CD14-positive monocyte (primary cell): ENCODE results near the gene DLGAP1. TPM values are rescaled to one million over a fixed set of nuclear protein-coding genes. Genes with fewer than 3 reads are reported as not detected.
A peak's percentile ranks its signal among the peaks of the same experiment; 100 is the strongest.

ENCODE experiments used
- DNase-seq, 3 donors: peaks; one replicate each; pipeline ENCODE4 v3.0.0-alpha.2; 2011 to 2022
- H2AFZ ChIP-seq: 2 replicates; pipeline ENCODE4 v1.6.0; 2012; ENCODE audit warnings: mild to moderate bottlenecking, low read depth, low read length, inconsistent platforms; ENCODE audit not compliant: insufficient read depth, poor library complexity, severe bottlenecking
- H3K27ac ChIP-seq, 2 donors: 1 replicate in 1 of 2; 2 replicates in 1 of 2; pipeline ENCODE4 v1.5.1; 2012 to 2013; ENCODE audit warnings: low read length in 2 of 2, control low read depth in 1 of 2, inconsistent platforms in 1 of 2, low read depth in 1 of 2, mild to moderate bottlenecking in 1 of 2
- H3K27me3 ChIP-seq, 2 donors: one replicate each; pipeline versions ENCODE4 v1.6.0 to v1.6.1; 2011 to 2013; ENCODE audit warnings: low read length in 2 of 2; ENCODE audit not compliant: control insufficient read depth in 2 of 2, insufficient read depth in 2 of 2
- H3K36me3 ChIP-seq, 2 donors: replicated peaks in 1 of 2; 1 replicate in 1 of 2; 2 replicates in 1 of 2; pipeline versions ENCODE4 v1.5.1 to v1.6.1; 2012 to 2013; ENCODE audit warnings: low read length in 2 of 2, control low read depth in 1 of 2, inconsistent platforms in 1 of 2, mild to moderate bottlenecking in 1 of 2; ENCODE audit not compliant: insufficient read depth in 2 of 2, control insufficient read depth in 1 of 2
- H3K4me1 ChIP-seq, 2 donors: 1 replicate in 1 of 2; 2 replicates in 1 of 2; pipeline versions ENCODE4 v1.5.1 to v1.6.1; 2012 to 2013; ENCODE audit warnings: low read length in 2 of 2, control low read depth in 1 of 2, inconsistent platforms in 1 of 2, mild to moderate bottlenecking in 1 of 2, moderate library complexity in 1 of 2; ENCODE audit not compliant: insufficient read depth in 2 of 2, control insufficient read depth in 1 of 2
- H3K4me2 ChIP-seq: replicated peaks from 2 replicates; pipeline ENCODE3; 2012; ENCODE audit warnings: low read length, moderate library complexity, mild to moderate bottlenecking; ENCODE audit not compliant: poor library complexity, severe bottlenecking; ENCODE audit errors: extremely low read depth
- H3K4me3 ChIP-seq, 3 experiments: fragments of 200-600 bp in 1 of 3; sonication (generic) in 1 of 3; replicated peaks in 1 of 3; 1 replicate in 2 of 3; 2 replicates in 1 of 3; pipeline ENCODE4 v1.5.1; 2011 to 2013; ENCODE audit warnings: low read length in 3 of 3, mild to moderate bottlenecking in 3 of 3, control low read depth in 2 of 3, low read depth in 2 of 3, inconsistent platforms in 1 of 3, moderate library complexity in 1 of 3
- H3K79me2 ChIP-seq: 2 replicates; pipeline ENCODE4 v1.6.0; 2012; ENCODE audit warnings: mild to moderate bottlenecking, control low read depth, inconsistent platforms, low read length, moderate library complexity; ENCODE audit not compliant: insufficient read depth
- H3K9ac ChIP-seq: 2 replicates; pipeline ENCODE4 v1.6.0; 2017; ENCODE audit warnings: low read length, mild to moderate bottlenecking; ENCODE audit not compliant: insufficient read depth, poor library complexity, severe bottlenecking
- H3K9me3 ChIP-seq, 2 donors: replicated peaks in 1 of 2; 1 replicate in 1 of 2; 2 replicates in 1 of 2; pipeline versions ENCODE4 v1.5.1 to v1.6.1; 2012 to 2013; ENCODE audit warnings: low read length in 2 of 2, control low read depth in 1 of 2; ENCODE audit not compliant: control insufficient read depth in 1 of 2, insufficient read depth in 1 of 2
- H4K20me1 ChIP-seq: 2 replicates; pipeline ENCODE4 v1.6.0; 2012; ENCODE audit warnings: mild to moderate bottlenecking, low read length, control low read depth, moderate library complexity; ENCODE audit not compliant: insufficient read depth
- H3K27ac Mint-ChIP-seq, 7 donors: one replicate each; pipeline ENCODE4 v1.8.0; 2020; ENCODE audit warnings: mild to moderate bottlenecking in 7 of 7, mixed read lengths in 7 of 7, moderate library complexity in 6 of 7, inconsistent platforms in 2 of 7
- H3K27me3 Mint-ChIP-seq, 3 donors: one replicate each; pipeline ENCODE4 v1.8.0; 2021 to 2022; ENCODE audit warnings: low read depth in 3 of 3, mild to moderate bottlenecking in 3 of 3, mixed read lengths in 3 of 3, moderate library complexity in 3 of 3, inconsistent platforms in 1 of 3
- H3K36me3 Mint-ChIP-seq, 2 donors: one replicate each; pipeline ENCODE4 v1.8.0; 2020; ENCODE audit warnings: mixed read lengths in 2 of 2, inconsistent platforms in 1 of 2, mild to moderate bottlenecking in 1 of 2
- H3K4me1 Mint-ChIP-seq: one replicate; pipeline ENCODE4 v1.8.0; 2020; ENCODE audit warnings: mild to moderate bottlenecking, mixed read lengths
- H3K4me3 Mint-ChIP-seq, 2 donors: one replicate each; pipeline ENCODE4 v1.8.0; 2020; ENCODE audit warnings: mild to moderate bottlenecking in 2 of 2, mixed read lengths in 2 of 2, moderate library complexity in 1 of 2
- H3K9me3 Mint-ChIP-seq, 7 donors: one replicate each; pipeline ENCODE4 v1.8.0; 2020 to 2022; ENCODE audit warnings: mixed read lengths in 7 of 7, mild to moderate bottlenecking in 6 of 7, moderate library complexity in 6 of 7, inconsistent platforms in 2 of 7
- CTCF ChIP-seq: fragments of 200-600 bp; IDR thresholded peaks from one replicate; pipeline ENCODE4 v1.8.0; 2022; ENCODE audit warnings: antibody characterized with exemption, mild to moderate bottlenecking
- WGBS: methylation state at CpG from one replicate; pipeline ENCODE4 v1.1.5; 2013; ENCODE audit warnings: missing lambda C conversion rate; ENCODE audit not compliant: insufficient coverage; 5-methylcytosine and 5-hydroxymethylcytosine counted together
- intact Hi-C, 2 donors: fragments of 100-400 bp; cut with micrococcal nuclease; formaldehyde crosslinking; loops; one replicate each; pipeline versions ENCODE4 v1.15.0 to v1.15.1; 2023
- polyA plus RNA-seq, 3 donors: library from polyadenylated mRNA; depleted of rRNA in 1 of 3; unstranded in 2 of 3; stranded (reverse) in 1 of 3; fragments of 300-500 nt in 2 of 3; fragments of >200 nt in 1 of 3; fragmentation: Illumina TruSeq in 2 of 3; gene quantifications; 1 replicate in 2 of 3; 2 replicates in 1 of 3; pipeline ENCODE4 v1.2.3, GENCODE V29; 2012 to 2021

DLGAP1 gene
- polyA plus RNA-seq, 3 donors = 0.09 to 0.42 TPM; not detected in 1

- TF ChIP-seq CTCF = no peak
- Histone ChIP-seq H3K27ac (peak overlapping the region; percentile 48 to 57), H3K9me3 (peaks cover 0 to 8% of the 10 kb centered on the region in 2 donors), H3K4me2 (peak overlapping the region; percentile 14), H4K20me1 (no peaks in the 10 kb centered on the region), H3K4me1 (peaks cover 18 to 19% of the 10 kb centered on the region in 2 donors), H3K79me2 (no peaks in the 10 kb centered on the region), H3K9ac (no peak overlapping the region), H3K4me3 (no peak overlapping the region), H3K27me3 (no peaks in the 10 kb centered on the region), H3K36me3 (no peaks in the 10 kb centered on the region), H2AFZ (no peak overlapping the region)
- WGBS = 0% methylated on average over 3 of the region's 5 CpGs
- intact Hi-C loops = no loop called here
- peaks cover 6 to 7% of the 10 kb centered on the region in 2 donors for H3K36me3 Mint-ChIP-seq
- peak overlapping the region; percentile 73 to 90 (median 83) for H3K27ac Mint-ChIP-seq
- peak; percentile 62 to 75 (median 73) for DNase-seq
- H3K27me3 Mint-ChIP-seq = peaks cover 0 to 3% (median 2%) of the 10 kb centered on the region in 3 donors
- H3K9me3 Mint-ChIP-seq = peaks cover 6 to 11% (median 9%) of the 10 kb centered on the region in 7 donors
- H3K4me1 Mint-ChIP-seq = peaks cover 26% of the 10 kb centered on the region
- H3K4me3 Mint-ChIP-seq = no peak overlapping the region
These were observed 775.9 kb downstream of the DLGAP1 start for GRCh38 chr18:3679241-3679640.

- Histone ChIP-seq H3K9me3 (peaks cover 0 to 5% of the 10 kb centered on the region in 2 donors), H3K27ac (no peak overlapping the region), H3K4me1 (peaks cover 16 to 18% of the 10 kb centered on the region in 2 donors), H2AFZ (no peak overlapping the region), H3K27me3 (no peaks in the 10 kb centered on the region), H3K79me2 (no peaks in the 10 kb centered on the region), H3K9ac (no peak overlapping the region), H3K4me2 (no peak overlapping the region), H4K20me1 (no peaks in the 10 kb centered on the region), H3K36me3 (no peaks in the 10 kb centered on the region), H3K4me3 (no peak overlapping the region)
- H3K27ac Mint-ChIP-seq = no peak overlapping the region
- DNase-seq = no peak
- no peak for TF ChIP-seq CTCF
- H3K4me1 Mint-ChIP-seq = peaks cover 17% of the 10 kb centered on the region
- H3K4me3 Mint-ChIP-seq = no peak overlapping the region
- no peaks in the 10 kb centered on the region for H3K27me3 Mint-ChIP-seq
- peaks cover 1 to 4% (median 3%) of the 10 kb centered on the region in 7 donors for H3K9me3 Mint-ChIP-seq
- WGBS = 95% methylated on average over 5 of the region's 8 CpGs
- peaks cover 0 to 4% of the 10 kb centered on the region in 2 donors for H3K36me3 Mint-ChIP-seq
- intact Hi-C loops = no loop called here
These were observed 779.1 kb downstream of the DLGAP1 start for GRCh38 chr18:3675994-3676393.
